B cell (primary cell): ENCODE results near the gene CNIH1. TPM values are rescaled to one million over a fixed set of nuclear protein-coding genes. Genes with fewer than 3 reads are reported as not detected.

ENCODE experiments used
- ATAC-seq: fragments of 200-7000 bp; cut with Tn5 transposase; one replicate; pipeline ENCODE4 v1.10.0; 2021; ENCODE audit warnings: low read depth, mild to moderate bottlenecking, moderate number of reproducible peaks, moderate library complexity
- CTCF ChIA-PET: fragments of 350-600 bp; sonication (Branson Sonifier 250); formaldehyde crosslinking; loops from one replicate; lab custom pipeline; 2021; ENCODE audit warnings: antibody characterized with exemption, inconsistent platforms; lab: Charles Lee
- POLR2A ChIA-PET: fragments of 350-600 bp; sonication (Branson Sonifier 250); formaldehyde crosslinking; loops from one replicate; lab custom pipeline; 2021; ENCODE audit warnings: antibody characterized with exemption; lab: Charles Lee
- DNase-seq: peaks from one replicate; pipeline ENCODE4 v3.0.0; 2013
- H2AFZ ChIP-seq: 2 replicates; pipeline ENCODE4 v1.6.1; 2012; ENCODE audit warnings: mild to moderate bottlenecking, low read depth, low read length; ENCODE audit not compliant: insufficient read depth, poor library complexity, severe bottlenecking
- H3K27ac ChIP-seq, 2 donors: 1 replicate in 1 of 2; 2 replicates in 1 of 2; pipeline ENCODE4 v1.5.1; 2012 to 2013; ENCODE audit warnings: low read length in 2 of 2, mild to moderate bottlenecking in 2 of 2, moderate library complexity in 1 of 2
- H3K27me3 ChIP-seq, 4 experiments: fragments of 200-600 bp in 1 of 4; sonication (generic) in 1 of 4; replicated peaks in 1 of 4; 1 replicate in 2 of 4; 2 replicates in 2 of 4; pipeline versions ENCODE4 v1.6.1 to v1.7.0; 2013 to 2016; ENCODE audit warnings: low read length in 3 of 4, mild to moderate bottlenecking in 2 of 4, mixed read lengths in 1 of 4, moderate library complexity in 1 of 4; ENCODE audit not compliant: insufficient read depth in 4 of 4, control insufficient read depth in 3 of 4; ENCODE audit errors: control extremely low read depth in 1 of 4
- H3K36me3 ChIP-seq, 2 experiments: replicated peaks in 1 of 2; 1 replicate in 1 of 2; 2 replicates in 1 of 2; pipeline versions ENCODE4 v1.6.1 to v1.7.1; 2013; ENCODE audit warnings: low read length in 1 of 2; ENCODE audit not compliant: insufficient read depth in 2 of 2, control insufficient read depth in 1 of 2; ENCODE audit errors: control extremely low read depth in 1 of 2, extremely low read depth in 1 of 2
- H3K4me1 ChIP-seq, 2 donors: fragments of 200-600 bp in 1 of 2; sonication (generic) in 1 of 2; 1 replicate in 1 of 2; 2 replicates in 1 of 2; pipeline versions ENCODE4 v1.5.1 to v1.6.1; 2013 to 2017; ENCODE audit warnings: low read length in 2 of 2; ENCODE audit not compliant: control insufficient read depth in 2 of 2, insufficient read depth in 2 of 2
- H3K4me2 ChIP-seq: replicated peaks from 2 replicates; pipeline ENCODE3; 2012; ENCODE audit warnings: mild to moderate bottlenecking, low read depth, low read length; ENCODE audit not compliant: poor library complexity, severe bottlenecking
- H3K4me3 ChIP-seq, 5 experiments: fragments of 200-600 bp in 1 of 5; sonication (generic) in 1 of 5; 1 replicate in 3 of 5; 2 replicates in 2 of 5; pipeline versions ENCODE4 v1.5.1 to v1.7.0; 2011 to 2016; ENCODE audit warnings: low read length in 4 of 5, mild to moderate bottlenecking in 4 of 5, low read depth in 2 of 5, control low read depth in 1 of 5, moderate library complexity in 1 of 5; ENCODE audit not compliant: insufficient read depth in 1 of 5; ENCODE audit errors: control extremely low read depth in 1 of 5, extremely low read depth in 1 of 5
- H3K79me2 ChIP-seq: fragments of 200-600 bp; sonication (generic); one replicate; pipeline ENCODE4 v1.6.0; 2016; ENCODE audit warnings: low read length; ENCODE audit not compliant: control insufficient read depth, insufficient read depth
- H3K9ac ChIP-seq: fragments of 200-600 bp; sonication (generic); 2 replicates; pipeline ENCODE4 v1.6.1; 2017; ENCODE audit warnings: mild to moderate bottlenecking, low read length, moderate library complexity
- H3K9me3 ChIP-seq, 3 donors: one replicate each; pipeline versions ENCODE4 v1.6.1 to v1.7.1; 2013; ENCODE audit warnings: low read length in 2 of 3; ENCODE audit not compliant: control insufficient read depth in 2 of 3, insufficient read depth in 1 of 3; ENCODE audit errors: control extremely low read depth in 1 of 3
- H4K20me1 ChIP-seq: 2 replicates; pipeline ENCODE4 v1.6.0; 2012; ENCODE audit warnings: mild to moderate bottlenecking, low read length; ENCODE audit not compliant: insufficient read depth, control insufficient read depth, poor library complexity, severe bottlenecking
- H3K27ac Mint-ChIP-seq: one replicate; pipeline ENCODE4 v1.8.0; 2021; ENCODE audit warnings: mixed read lengths
- H3K27me3 Mint-ChIP-seq: one replicate; pipeline ENCODE4 v1.8.0; 2021; ENCODE audit warnings: mixed read lengths
- H3K4me1 Mint-ChIP-seq: one replicate; pipeline ENCODE4 v1.8.0; 2021; ENCODE audit warnings: mixed read lengths
- H3K4me3 Mint-ChIP-seq: one replicate; pipeline ENCODE4 v1.8.0; 2021; ENCODE audit warnings: mixed read lengths
- H3K9me3 Mint-ChIP-seq: one replicate; pipeline ENCODE4 v1.8.0; 2022; ENCODE audit warnings: mixed read lengths; ENCODE audit not compliant: insufficient read depth
- CTCF ChIP-seq: fragments of 200-600 bp; IDR thresholded peaks from one replicate; pipeline ENCODE4 v1.8.0; 2022; ENCODE audit warnings: antibody characterized with exemption, mild to moderate bottlenecking
- EZH2 ChIP-seq: IDR thresholded peaks from 2 replicates; pipeline ENCODE4 v1.6.1; 2012; ENCODE audit warnings: borderline replicate concordance, low read depth, mild to moderate bottlenecking, moderate library complexity, low read length; ENCODE audit not compliant: insufficient read depth, poor library complexity, severe bottlenecking
- WGBS: methylation state at CpG from one replicate; pipeline ENCODE4 v1.1.5; 2013; ENCODE audit warnings: missing lambda C conversion rate; ENCODE audit not compliant: insufficient coverage; 5-methylcytosine and 5-hydroxymethylcytosine counted together
- intact Hi-C: fragments of 100-400 bp; cut with micrococcal nuclease; formaldehyde crosslinking; loops from one replicate; pipeline ENCODE4 v1.10.0; 2022
- polyA plus RNA-seq: library from polyadenylated mRNA; depleted of rRNA; stranded (reverse); fragments of >200 nt; gene quantifications from 2 replicates; pipeline ENCODE4 v1.2.3, GENCODE V29; 2012
- total RNA-seq, 2 donors: library from RNA; stranded (reverse); fragments of 120-200 nt in 1 of 2; gene quantifications; 1 replicate in 1 of 2; 2 replicates in 1 of 2; pipeline versions ENCODE4 v1.2.3 to v1.2.4, GENCODE V29; 2013 to 2022

The CNIH1 gene
- total and polyA plus RNA-seq, 2 donors (not counting 1 experiment from before 2014, with no cell fraction given) = 42.8 to 66.4 TPM

- peak; percentile 12 for DNase-seq
- Mint-ChIP-seq H3K4me3 (peak overlapping the region; percentile 97), H3K27ac (peak overlapping the region; percentile 98), H3K9me3 (no peaks in the 10 kb centered on the region), H3K27me3 (no peaks in the 10 kb centered on the region), H3K4me1 (peaks cover 48% of the 10 kb centered on the region)
- H3K9ac ChIP-seq = peak overlapping the region; percentile 89
- no peak for ATAC-seq
- ChIA-PET POLR2A (interaction anchor here (0.6 to 0.7 kb wide), 2 partner anchors 20 to 828 kb away, joined by 3 to 10 read pairs; partner anchors contain the start of gene CGRRF1), CTCF (interaction anchor here (0.9 to 4.5 kb wide), 6 partner anchors 9 to 284 kb away, joined by 3 to 38 read pairs (median 4); partner anchors contain the start of gene CGRRF1)
- peaks cover 36 to 42% of the 10 kb centered on the region in 2 donors for H3K4me1 ChIP-seq
- TF ChIP-seq EZH2 (no peak), CTCF (no peak)
- H3K27ac ChIP-seq = peak overlapping the region; percentile 82 to 97
- intact Hi-C loops = loop anchor here (1.0 to 5.0 kb wide), 4 partner anchors 19 to 1338 kb away; partner anchors contain the start of genes CGRRF1, CNIH1, DDHD1 and SAMD4A
- H3K4me2 ChIP-seq = peak overlapping the region; percentile 89
- peak overlapping the region; percentile 99 for H2AFZ ChIP-seq
- peaks cover 76% of the 10 kb centered on the region for H3K79me2 ChIP-seq
- no peaks in the 10 kb centered on the region for H3K27me3 ChIP-seq
- H3K4me3 ChIP-seq = peak overlapping the region in 3 of 5 experiments; percentile 71 to 97 (median 94)
- no peaks in the 10 kb centered on the region for H3K36me3 ChIP-seq
- no peaks in the 10 kb centered on the region for H3K9me3 ChIP-seq
- no peaks in the 10 kb centered on the region for H4K20me1 ChIP-seq
- no CpG with 5 or more reads among the region's 4 CpGs for WGBS
These were observed 48.7 kb upstream of the CNIH1 start for GRCh38 chr14:54489731-54490444.
